HL-60 (cell line): Measurements from ENCODE around the gene ZC3H4.

Experiments used
- GABPA ChIP-seq: IDR thresholded peaks from 2 replicates; pipeline ENCODE4 v1.6.1; 2012; ENCODE audit warnings: low read depth
- POLR2AphosphoS5 ChIP-seq: IDR thresholded peaks from 2 replicates; pipeline ENCODE4 v1.6.1; 2012; ENCODE audit warnings: low read depth
- SPI1 ChIP-seq: IDR thresholded peaks from 2 replicates; pipeline ENCODE4 v1.6.1; 2012; ENCODE audit warnings: low read depth, mild to moderate bottlenecking, borderline replicate concordance
- TF ChIP-seq, protein P1 (sequence below): IDR thresholded peaks from one replicate; pipeline ENCODE4 v1.5.1; 2011; ENCODE audit warnings: low read length, control low read depth, inconsistent platforms; ENCODE audit not compliant: insufficient read depth
- TF ChIP-seq, protein P2 (sequence below): IDR thresholded peaks from 2 replicates; pipeline ENCODE4 v1.6.1; 2012; ENCODE audit warnings: low read depth; ENCODE audit not compliant: insufficient replicate concordance

DNA sequence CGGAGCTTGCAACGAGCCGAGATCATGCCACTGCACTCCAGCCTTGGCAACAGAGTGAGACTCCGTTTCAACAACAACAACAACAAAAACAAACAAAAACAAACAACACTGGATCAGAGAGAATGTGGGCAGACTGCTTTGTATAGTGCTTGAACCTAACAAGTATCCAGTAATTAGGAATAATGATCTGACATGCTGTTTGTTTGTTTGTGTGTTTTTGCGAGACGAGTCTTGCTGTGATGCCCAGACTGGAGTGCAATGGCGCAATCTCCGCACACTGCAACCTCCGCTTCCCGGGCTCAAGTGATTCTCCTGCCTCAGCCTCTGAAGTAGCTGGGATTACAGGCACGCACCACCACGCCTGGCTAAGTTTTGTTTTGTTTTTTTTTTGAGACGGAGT, 31.1 kb upstream of the ZC3H4 start:
- TF ChIP-seq, protein P1, sequence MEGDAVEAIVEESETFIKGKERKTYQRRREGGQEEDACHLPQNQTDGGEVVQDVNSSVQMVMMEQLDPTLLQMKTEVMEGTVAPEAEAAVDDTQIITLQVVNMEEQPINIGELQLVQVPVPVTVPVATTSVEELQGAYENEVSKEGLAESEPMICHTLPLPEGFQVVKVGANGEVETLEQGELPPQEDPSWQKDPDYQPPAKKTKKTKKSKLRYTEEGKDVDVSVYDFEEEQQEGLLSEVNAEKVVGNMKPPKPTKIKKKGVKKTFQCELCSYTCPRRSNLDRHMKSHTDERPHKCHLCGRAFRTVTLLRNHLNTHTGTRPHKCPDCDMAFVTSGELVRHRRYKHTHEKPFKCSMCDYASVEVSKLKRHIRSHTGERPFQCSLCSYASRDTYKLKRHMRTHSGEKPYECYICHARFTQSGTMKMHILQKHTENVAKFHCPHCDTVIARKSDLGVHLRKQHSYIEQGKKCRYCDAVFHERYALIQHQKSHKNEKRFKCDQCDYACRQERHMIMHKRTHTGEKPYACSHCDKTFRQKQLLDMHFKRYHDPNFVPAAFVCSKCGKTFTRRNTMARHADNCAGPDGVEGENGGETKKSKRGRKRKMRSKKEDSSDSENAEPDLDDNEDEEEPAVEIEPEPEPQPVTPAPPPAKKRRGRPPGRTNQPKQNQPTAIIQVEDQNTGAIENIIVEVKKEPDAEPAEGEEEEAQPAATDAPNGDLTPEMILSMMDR = no peak
- TF ChIP-seq GABPA (no peak), POLR2AphosphoS5 (no peak), SPI1 (no peak)
- TF ChIP-seq, protein P2, sequence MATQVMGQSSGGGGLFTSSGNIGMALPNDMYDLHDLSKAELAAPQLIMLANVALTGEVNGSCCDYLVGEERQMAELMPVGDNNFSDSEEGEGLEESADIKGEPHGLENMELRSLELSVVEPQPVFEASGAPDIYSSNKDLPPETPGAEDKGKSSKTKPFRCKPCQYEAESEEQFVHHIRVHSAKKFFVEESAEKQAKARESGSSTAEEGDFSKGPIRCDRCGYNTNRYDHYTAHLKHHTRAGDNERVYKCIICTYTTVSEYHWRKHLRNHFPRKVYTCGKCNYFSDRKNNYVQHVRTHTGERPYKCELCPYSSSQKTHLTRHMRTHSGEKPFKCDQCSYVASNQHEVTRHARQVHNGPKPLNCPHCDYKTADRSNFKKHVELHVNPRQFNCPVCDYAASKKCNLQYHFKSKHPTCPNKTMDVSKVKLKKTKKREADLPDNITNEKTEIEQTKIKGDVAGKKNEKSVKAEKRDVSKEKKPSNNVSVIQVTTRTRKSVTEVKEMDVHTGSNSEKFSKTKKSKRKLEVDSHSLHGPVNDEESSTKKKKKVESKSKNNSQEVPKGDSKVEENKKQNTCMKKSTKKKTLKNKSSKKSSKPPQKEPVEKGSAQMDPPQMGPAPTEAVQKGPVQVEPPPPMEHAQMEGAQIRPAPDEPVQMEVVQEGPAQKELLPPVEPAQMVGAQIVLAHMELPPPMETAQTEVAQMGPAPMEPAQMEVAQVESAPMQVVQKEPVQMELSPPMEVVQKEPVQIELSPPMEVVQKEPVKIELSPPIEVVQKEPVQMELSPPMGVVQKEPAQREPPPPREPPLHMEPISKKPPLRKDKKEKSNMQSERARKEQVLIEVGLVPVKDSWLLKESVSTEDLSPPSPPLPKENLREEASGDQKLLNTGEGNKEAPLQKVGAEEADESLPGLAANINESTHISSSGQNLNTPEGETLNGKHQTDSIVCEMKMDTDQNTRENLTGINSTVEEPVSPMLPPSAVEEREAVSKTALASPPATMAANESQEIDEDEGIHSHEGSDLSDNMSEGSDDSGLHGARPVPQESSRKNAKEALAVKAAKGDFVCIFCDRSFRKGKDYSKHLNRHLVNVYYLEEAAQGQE = no peak
